ENCODE results near the gene SMURF2.

DNA sequence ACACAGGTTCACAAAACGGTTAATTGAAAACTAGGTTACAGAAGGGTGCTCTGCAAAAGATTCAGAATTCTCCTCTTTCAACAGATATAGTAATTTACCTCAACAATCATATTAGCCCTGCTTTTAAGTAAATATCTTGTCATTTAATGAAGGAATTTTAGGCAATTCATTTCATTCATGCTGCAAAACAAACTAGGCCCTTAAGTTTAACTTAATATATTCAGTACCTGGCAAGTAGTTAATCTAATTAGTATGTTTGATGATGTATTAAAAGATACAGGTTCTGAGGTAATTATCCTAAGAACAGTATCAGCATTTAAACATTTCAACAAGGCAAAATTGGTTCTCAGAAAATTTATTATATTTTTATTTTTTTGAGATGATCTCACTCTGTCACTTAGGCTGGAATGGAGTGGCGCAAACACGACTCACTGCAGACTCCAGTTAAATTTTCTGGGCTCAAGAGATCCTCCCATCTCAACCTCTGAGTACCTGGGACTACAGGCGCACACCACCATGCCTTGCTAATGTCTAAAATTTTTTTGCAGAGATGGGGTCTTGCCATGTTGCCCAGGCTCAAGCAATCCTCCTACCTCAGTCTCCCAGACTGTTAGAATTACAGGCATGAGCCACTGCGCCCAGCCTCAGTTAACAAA, 44.9 kb downstream of the SMURF2 start:
- TF ChIP-seq, protein P1, sequence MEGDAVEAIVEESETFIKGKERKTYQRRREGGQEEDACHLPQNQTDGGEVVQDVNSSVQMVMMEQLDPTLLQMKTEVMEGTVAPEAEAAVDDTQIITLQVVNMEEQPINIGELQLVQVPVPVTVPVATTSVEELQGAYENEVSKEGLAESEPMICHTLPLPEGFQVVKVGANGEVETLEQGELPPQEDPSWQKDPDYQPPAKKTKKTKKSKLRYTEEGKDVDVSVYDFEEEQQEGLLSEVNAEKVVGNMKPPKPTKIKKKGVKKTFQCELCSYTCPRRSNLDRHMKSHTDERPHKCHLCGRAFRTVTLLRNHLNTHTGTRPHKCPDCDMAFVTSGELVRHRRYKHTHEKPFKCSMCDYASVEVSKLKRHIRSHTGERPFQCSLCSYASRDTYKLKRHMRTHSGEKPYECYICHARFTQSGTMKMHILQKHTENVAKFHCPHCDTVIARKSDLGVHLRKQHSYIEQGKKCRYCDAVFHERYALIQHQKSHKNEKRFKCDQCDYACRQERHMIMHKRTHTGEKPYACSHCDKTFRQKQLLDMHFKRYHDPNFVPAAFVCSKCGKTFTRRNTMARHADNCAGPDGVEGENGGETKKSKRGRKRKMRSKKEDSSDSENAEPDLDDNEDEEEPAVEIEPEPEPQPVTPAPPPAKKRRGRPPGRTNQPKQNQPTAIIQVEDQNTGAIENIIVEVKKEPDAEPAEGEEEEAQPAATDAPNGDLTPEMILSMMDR (IDR thresholded peaks at IDR 0.05) = no peak
- no peak for TF ChIP-seq POLR2A (IDR thresholded peaks at IDR 0.05)
